Esophagus squamous epithelium (tissue), 5 donors: ENCODE measurements around the gene NSG1. TPM values are rescaled to one million over a fixed set of nuclear protein-coding genes. Genes with fewer than 3 reads are reported as not detected.

Experiments
- DNase-seq: peaks from one replicate; lab custom pipeline; 2025; lab: John Stamatoyannopoulos, UW
- H3K27ac ChIP-seq, 4 donors: fragments of 200-600 bp; sonication (generic); one replicate each; pipeline ENCODE4 v1.5.1; 2016 to 2019; ENCODE audit warnings: mild to moderate bottlenecking in 1 of 4
- H3K27me3 ChIP-seq, 4 donors: fragments of 200-600 bp; sonication (generic); 1 replicate in 3 of 4; 2 replicates in 1 of 4; pipeline versions ENCODE4 v1.5.1 to v1.6.0; 2017 to 2021; ENCODE audit warnings: antibody characterized with exemption in 1 of 4
- H3K36me3 ChIP-seq, 3 donors: fragments of 200-600 bp; sonication (generic); one replicate each; pipeline ENCODE4 v1.5.1; 2016 to 2019
- H3K4me1 ChIP-seq, 3 donors: fragments of 200-600 bp; sonication (generic); one replicate each; pipeline ENCODE4 v1.5.1; 2017 to 2019
- H3K4me3 ChIP-seq, 4 donors: fragments of 200-600 bp; sonication (generic); 1 replicate in 3 of 4; 2 replicates in 1 of 4; pipeline ENCODE4 v1.5.1; 2016 to 2019; ENCODE audit warnings: mild to moderate bottlenecking in 2 of 4, moderate library complexity in 1 of 4
- H3K9me3 ChIP-seq, 3 donors: fragments of 200-600 bp; sonication (generic); one replicate each; pipeline ENCODE4 v1.5.1; 2016 to 2019
- POLR2A ChIP-seq, 4 donors: fragments of 450-650 bp; IDR thresholded peaks; one replicate each; pipeline ENCODE4 v1.6.1; 2017; ENCODE audit warnings: antibody characterized with exemption in 4 of 4, mild to moderate bottlenecking in 4 of 4, moderate library complexity in 3 of 4
- WGBS, 2 donors: methylation state at CpG; one replicate each; pipeline ENCODE4 v1.1.5; 2018; 5-methylcytosine and 5-hydroxymethylcytosine counted together
- intact Hi-C: fragments of 100-400 bp; cut with DNase I; formaldehyde crosslinking; loops from one replicate; pipeline ENCODE4 v1.15.0; 2022
- total RNA-seq, 4 donors: library from RNA; depleted of rRNA; stranded (reverse); fragments of >200 nt; gene quantifications; one replicate each; pipeline ENCODE4 v1.1.0, GENCODE V29; 2016
- TF ChIP-seq, protein P1 (sequence below), 6 experiments: fragments of 450-650 bp in 4 of 6; fragments of 200-600 bp in 2 of 6; sonication (generic) in 2 of 6; IDR thresholded peaks; one replicate each; pipeline ENCODE4 v1.5.1; 2016 to 2019; ENCODE audit warnings: antibody characterized with exemption in 6 of 6, mild to moderate bottlenecking in 4 of 6, moderate library complexity in 4 of 6
- donor health status: DM: yes; HTN: yes; CAD: no.

The NSG1 gene
- total RNA-seq, 4 donors from 2014 or later = 21.2 to 48.8 (median 37.5) TPM

DNA sequence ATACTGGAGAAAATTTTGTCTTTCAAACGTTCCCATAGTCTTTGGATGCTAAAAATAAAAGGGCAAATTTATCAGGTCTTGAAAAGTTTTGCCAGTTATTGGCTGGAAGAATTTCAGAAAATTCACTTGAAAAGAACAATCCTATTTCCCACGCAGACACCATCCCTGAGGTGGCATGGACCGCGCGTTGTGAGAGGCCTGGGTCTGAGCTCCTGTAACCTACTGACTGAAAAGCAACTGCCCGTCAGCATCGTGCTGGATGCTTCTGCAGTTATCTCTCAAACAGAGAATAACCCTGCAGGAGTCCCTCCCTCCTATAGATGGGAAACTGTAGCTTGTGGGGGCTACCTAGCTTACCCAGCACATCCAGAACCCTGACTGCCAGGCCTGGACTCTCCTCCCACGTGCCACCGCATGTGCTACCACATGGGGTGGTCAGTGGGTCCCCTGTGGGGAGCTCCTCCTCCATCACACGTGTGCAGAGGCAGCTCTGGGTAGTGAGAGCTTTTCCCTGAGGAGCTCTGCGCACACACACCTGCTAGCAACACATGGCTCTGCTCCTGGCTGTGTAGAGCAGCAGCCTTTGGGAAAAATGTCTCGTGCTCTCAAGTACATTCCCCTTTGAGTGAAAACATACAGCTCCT, 36.1 kb downstream of the NSG1 start:
- DNase-seq = no peak
- no peak overlapping the region for H3K27ac ChIP-seq

DNA sequence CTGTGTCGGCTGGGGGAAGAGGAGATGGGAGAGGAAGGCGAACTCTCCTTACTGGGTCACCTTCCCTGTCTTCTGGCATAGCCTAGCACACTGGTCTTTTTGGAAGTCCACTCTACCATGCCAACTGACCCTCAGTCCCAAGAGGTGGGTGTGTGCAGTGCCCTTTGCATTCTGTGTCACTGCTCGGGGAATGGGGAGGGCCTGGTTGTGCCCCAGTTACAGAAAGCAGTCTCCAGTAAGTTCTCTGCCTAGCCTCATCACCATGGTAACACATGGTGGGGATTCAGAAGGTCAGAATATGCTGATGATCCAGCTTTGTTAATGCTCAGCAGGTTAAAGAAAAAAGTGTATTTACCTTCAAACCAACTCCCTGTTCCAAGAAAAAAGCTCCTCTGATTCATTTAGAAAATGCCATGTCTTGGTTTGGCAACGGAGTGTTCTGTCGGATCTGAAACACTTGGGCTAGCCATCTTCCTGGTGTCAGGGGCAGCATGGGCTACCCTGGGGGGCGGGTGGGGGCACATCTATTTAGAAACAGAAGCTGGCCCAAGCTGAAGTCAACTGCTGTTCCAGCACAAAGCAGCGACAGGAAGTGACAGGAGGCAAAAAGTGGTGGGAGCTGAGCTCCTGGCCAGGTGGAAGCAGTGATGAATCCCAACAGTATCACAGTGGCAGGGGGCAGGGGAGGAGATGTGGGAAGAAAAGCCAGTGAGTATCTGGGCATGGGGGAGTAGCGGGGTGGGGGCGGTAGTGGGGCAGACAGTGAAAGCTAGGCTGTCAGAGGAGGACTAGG, 37.0 kb downstream of the NSG1 start:
- H3K4me3 ChIP-seq = no peak overlapping the region
- intact Hi-C loops = no loop called here
- TF ChIP-seq, protein P1, sequence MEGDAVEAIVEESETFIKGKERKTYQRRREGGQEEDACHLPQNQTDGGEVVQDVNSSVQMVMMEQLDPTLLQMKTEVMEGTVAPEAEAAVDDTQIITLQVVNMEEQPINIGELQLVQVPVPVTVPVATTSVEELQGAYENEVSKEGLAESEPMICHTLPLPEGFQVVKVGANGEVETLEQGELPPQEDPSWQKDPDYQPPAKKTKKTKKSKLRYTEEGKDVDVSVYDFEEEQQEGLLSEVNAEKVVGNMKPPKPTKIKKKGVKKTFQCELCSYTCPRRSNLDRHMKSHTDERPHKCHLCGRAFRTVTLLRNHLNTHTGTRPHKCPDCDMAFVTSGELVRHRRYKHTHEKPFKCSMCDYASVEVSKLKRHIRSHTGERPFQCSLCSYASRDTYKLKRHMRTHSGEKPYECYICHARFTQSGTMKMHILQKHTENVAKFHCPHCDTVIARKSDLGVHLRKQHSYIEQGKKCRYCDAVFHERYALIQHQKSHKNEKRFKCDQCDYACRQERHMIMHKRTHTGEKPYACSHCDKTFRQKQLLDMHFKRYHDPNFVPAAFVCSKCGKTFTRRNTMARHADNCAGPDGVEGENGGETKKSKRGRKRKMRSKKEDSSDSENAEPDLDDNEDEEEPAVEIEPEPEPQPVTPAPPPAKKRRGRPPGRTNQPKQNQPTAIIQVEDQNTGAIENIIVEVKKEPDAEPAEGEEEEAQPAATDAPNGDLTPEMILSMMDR (IDR thresholded peaks at IDR 0.05) = no peak
- TF ChIP-seq POLR2A (IDR thresholded peaks at IDR 0.05) = no peak
- no peaks in the 10 kb centered on the region for H3K27me3 ChIP-seq
- no peak for DNase-seq
- WGBS, 2 donors = 88 to 91% methylated on average over 7 to 8 of the region's 9 CpGs
- H3K27ac ChIP-seq = no peak overlapping the region
- H3K9me3 ChIP-seq = no peaks in the 10 kb centered on the region
- H3K4me1 ChIP-seq = no peaks in the 10 kb centered on the region
- peaks cover 9 to 94% (median 19%) of the 10 kb centered on the region in 3 donors for H3K36me3 ChIP-seq

More for the DNA sequence above, 36.1 kb downstream of the NSG1 start:
- no peak overlapping the region for H3K4me3 ChIP-seq
- no peaks in the 10 kb centered on the region for H3K9me3 ChIP-seq
- no peak for TF ChIP-seq POLR2A (IDR thresholded peaks at IDR 0.05)
- TF ChIP-seq, protein P1 (IDR thresholded peaks at IDR 0.05) = no peak
- WGBS, 2 donors = 82 to 87% methylated on average over 10 to 11 of the region's 12 CpGs
- H3K36me3 ChIP-seq = peaks cover 14 to 94% (median 19%) of the 10 kb centered on the region in 3 donors
- no peaks in the 10 kb centered on the region for H3K4me1 ChIP-seq
- intact Hi-C loops = no loop called here
- H3K27me3 ChIP-seq = no peaks in the 10 kb centered on the region

DNA sequence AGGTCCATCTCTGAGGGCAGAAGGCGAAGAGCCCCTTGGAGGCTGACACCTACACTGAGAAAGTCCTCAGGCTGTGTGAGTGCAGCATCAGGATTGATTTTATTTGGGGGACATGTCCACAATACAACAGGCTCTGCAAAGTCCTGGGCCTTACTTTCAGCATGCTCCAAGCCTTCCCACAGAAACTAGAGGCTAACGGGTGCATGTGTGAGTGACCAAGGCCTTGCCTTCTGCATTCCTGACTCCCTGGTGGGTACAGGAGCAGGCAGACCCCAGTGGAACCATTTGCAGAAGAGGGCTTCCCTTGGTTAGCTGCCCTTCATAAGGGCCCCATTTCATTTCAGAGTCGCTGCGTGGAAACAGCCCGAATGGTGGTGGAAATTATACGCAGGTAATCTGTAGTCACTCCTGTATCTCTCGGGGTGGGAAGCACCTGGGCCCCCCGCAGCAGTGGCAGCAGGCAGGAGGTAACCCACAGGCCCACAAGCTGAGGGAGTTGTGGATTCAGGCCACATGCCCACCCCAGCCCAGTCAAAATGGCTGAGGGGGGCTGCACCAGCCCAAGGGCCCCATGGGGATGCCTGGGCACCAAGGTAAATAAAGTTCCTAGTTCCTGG, 37.7 kb downstream of the NSG1 start:
- Histone ChIP-seq H3K27me3 (no peaks in the 10 kb centered on the region), H3K9me3 (no peaks in the 10 kb centered on the region), H3K4me3 (no peak overlapping the region), H3K27ac (no peak overlapping the region), H3K4me1 (no peaks in the 10 kb centered on the region), H3K36me3 (peaks cover 7 to 94% (median 17%) of the 10 kb centered on the region in 3 donors)
- intact Hi-C loops = no loop called here
- 78 to 93% methylated on average over 4 to 8 of the region's 8 CpGs for WGBS, 2 donors
- no peak for DNase-seq
- TF ChIP-seq POLR2A (IDR thresholded peaks at IDR 0.05) = no peak
- TF ChIP-seq, protein P1 (IDR thresholded peaks at IDR 0.05) = no peak

DNA sequence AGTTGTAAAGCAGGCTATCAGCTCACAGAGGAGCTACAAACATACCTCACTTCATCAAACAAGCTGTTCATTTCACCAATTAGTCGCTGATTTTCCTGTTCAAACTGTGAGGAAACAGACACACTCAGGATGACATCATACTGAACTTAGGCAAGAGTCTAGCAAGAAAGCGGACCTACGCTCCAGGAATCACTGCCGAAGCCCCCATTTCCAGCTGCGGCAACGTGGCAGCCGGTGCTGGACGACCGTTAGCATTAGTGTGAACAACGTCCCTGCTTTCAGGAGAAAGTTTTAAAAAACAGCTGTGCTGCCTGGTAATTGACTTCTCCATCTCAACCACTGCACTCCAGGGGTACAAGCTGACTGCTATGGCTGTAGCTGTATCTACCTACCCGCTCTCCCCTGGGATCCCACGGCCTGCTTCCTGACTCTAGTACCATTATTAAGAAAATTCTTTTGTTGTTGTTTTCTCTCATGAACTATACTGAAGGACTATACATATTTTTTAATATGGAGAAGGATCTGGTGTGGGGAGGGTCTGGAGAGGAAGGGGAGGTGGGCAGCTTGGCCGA, 38.3 kb downstream of the NSG1 start:
- Histone ChIP-seq H3K4me3 (no peak overlapping the region), H3K27me3 (no peaks in the 10 kb centered on the region), H3K9me3 (no peaks in the 10 kb centered on the region), H3K27ac (no peak overlapping the region), H3K36me3 (peaks cover 7 to 92% (median 12%) of the 10 kb centered on the region in 3 donors), H3K4me1 (no peaks in the 10 kb centered on the region)
- DNase-seq = no peak
- intact Hi-C loops = no loop called here
- 88% methylated on average over 13 of the region's 13 CpGs for WGBS, 2 donors
- TF ChIP-seq POLR2A (IDR thresholded peaks at IDR 0.05) = no peak

DNA sequence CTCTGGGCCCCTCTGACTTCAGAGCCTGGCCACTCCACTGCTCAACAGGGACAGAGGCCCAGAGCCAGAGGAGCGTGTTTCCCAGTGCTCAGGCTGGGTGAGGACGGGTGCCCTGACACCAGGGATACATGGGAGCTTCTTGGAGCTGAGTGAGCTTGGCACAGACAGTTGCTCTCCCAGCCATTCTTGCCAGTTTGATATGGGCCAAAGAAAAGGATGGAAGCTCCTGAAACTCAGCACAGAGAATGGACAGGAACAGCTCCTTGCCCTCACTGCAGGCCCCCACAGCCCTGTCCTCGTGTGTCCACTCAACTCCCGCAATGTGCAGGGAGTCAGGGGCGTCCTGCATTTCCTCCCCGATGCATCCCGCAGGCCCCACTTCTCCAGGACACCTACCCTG, 38.8 kb downstream of the NSG1 start:
- Histone ChIP-seq H3K9me3 (no peaks in the 10 kb centered on the region), H3K27me3 (no peaks in the 10 kb centered on the region), H3K36me3 (peaks cover 4 to 87% (median 8%) of the 10 kb centered on the region in 3 donors), H3K27ac (no peak overlapping the region), H3K4me3 (no peak overlapping the region), H3K4me1 (no peaks in the 10 kb centered on the region)
- intact Hi-C loops = no loop called here
- 79 to 95% methylated on average over 5 to 7 of the region's 7 CpGs for WGBS, 2 donors
- no peak for DNase-seq
- TF ChIP-seq, protein P1 (IDR thresholded peaks at IDR 0.05) = no peak
- TF ChIP-seq POLR2A (IDR thresholded peaks at IDR 0.05) = no peak
